ENCODE data around the gene STPG2. TPM values are rescaled to one million over a fixed set of nuclear protein-coding genes. Genes with fewer than 3 reads are reported as not detected.

STPG2 gene
- total RNA-seq, 1 experiment from 2014 or later, result 0.20 TPM

GRCh38 chr4:97624204-97624603 is 519.1 kb downstream of the STPG2 start:
- H3K4ac ChIP-seq (ENCODE audit: low read depth, low read length), result no peak overlapping the region
- no peak overlapping the region for H4K91ac ChIP-seq (ENCODE audit: insufficient read length, low read depth, low read length)
- no peak overlapping the region for H3K56ac ChIP-seq (ENCODE audit: insufficient read length, low read depth, low read length)
- no peak overlapping the region for H2BK20ac ChIP-seq (ENCODE audit: low read depth, low read length, poor library complexity, severe bottlenecking)
- Mint-ChIP-seq H3K9me3 (no peaks in the 10 kb centered on the region; a peak in 2 of 5 replicates), H3K36me3 (ENCODE audit: insufficient read depth in 1 of 3, low read depth in 3 of 3) (no peaks in the 10 kb centered on the region), H3K4me1 (peaks cover 7% of the 10 kb centered on the region in 2 experiments), H3K27ac (no peak overlapping the region), H3K4me3 (no peak overlapping the region), H3K27me3 (ENCODE audit: low read depth) (no peaks in the 10 kb centered on the region)
- no peak overlapping the region for H3T11ph ChIP-seq (ENCODE audit: low read length)
- H2BK5ac ChIP-seq (ENCODE audit: insufficient read length, low read length), result no peak overlapping the region
- H3K79me2 ChIP-seq (ENCODE audit: insufficient read depth, low read length), result no peaks in the 10 kb centered on the region
- no peak overlapping the region for H2BK15ac ChIP-seq (ENCODE audit: low read depth, low read length)
- H2AK5ac ChIP-seq (ENCODE audit: insufficient read length, low read length), result no peak overlapping the region
- H3K9ac ChIP-seq (ENCODE audit: extremely low read depth, insufficient read length, low read length), result no peak overlapping the region
- no peak overlapping the region for H4K8ac ChIP-seq (replicated peaks; ENCODE audit: insufficient read length, low read depth, low read length)
- no peaks in the 10 kb centered on the region for H4K20me1 ChIP-seq (ENCODE audit: control insufficient read depth, insufficient read depth, insufficient read length)
- H3K23ac ChIP-seq (ENCODE audit: insufficient read length, low read depth, low read length), result no peak overlapping the region
- no peak overlapping the region for H2BK120ac ChIP-seq (ENCODE audit: low read depth, low read length, poor library complexity, severe bottlenecking)
- DNase-seq, result no peak
- H3K14ac ChIP-seq (ENCODE audit: insufficient read depth, low read length), result no peak overlapping the region
- no peaks in the 10 kb centered on the region for H3K9me3 ChIP-seq (ENCODE audit: control insufficient read depth, low read depth, low read length)
- no peak overlapping the region for H3K18ac ChIP-seq (ENCODE audit: insufficient read length, low read depth, low read length)
- TF ChIP-seq CTCF (conservative IDR thresholded peaks at IDR 0.05), result no peak
- no peak overlapping the region for H2AFZ ChIP-seq (ENCODE audit: low read length)
- no peaks in the 10 kb centered on the region for H3K27me3 ChIP-seq (ENCODE audit: insufficient read depth, low read length)
- no peak overlapping the region for H4K5ac ChIP-seq (ENCODE audit: insufficient read length, low read depth, low read length)
- no peaks in the 10 kb centered on the region for H3K79me1 ChIP-seq (ENCODE audit: insufficient read depth, low read depth, low read length, poor library complexity, severe bottlenecking)
- no CpG with 5 or more reads among the region's 4 CpGs for WGBS (ENCODE audit: extremely low coverage, insufficient read length, low lambda C conversion rate)
- no peaks in the 10 kb centered on the region; the same call in 1 of the 2 replicates for H3K4me1 ChIP-seq (ENCODE audit: insufficient read depth, low read length)
- no peaks in the 10 kb centered on the region for H3K23me2 ChIP-seq (ENCODE audit: insufficient read length, low read depth, low read length, poor library complexity, severe bottlenecking)
- no peak overlapping the region for H3K4me2 ChIP-seq (ENCODE audit: insufficient read depth, insufficient read length, low read length)
- H3K27ac ChIP-seq (ENCODE audit: insufficient read length, low read depth, low read length), result no peak overlapping the region
- H2BK12ac ChIP-seq (ENCODE audit: insufficient read length, low read depth, low read length), result no peak overlapping the region

All from H9 (cell line).